Epithelial cell of esophagus (primary cell): ENCODE measurements around the gene GRAP2.
A peak's percentile ranks its signal among the peaks of the same experiment; 100 is the strongest.

Source experiments
- DNase-seq: peaks from one replicate; pipeline ENCODE4 v3.0.0; 2010; ENCODE audit warnings: low read depth
- H3K4me3 ChIP-seq: 2 replicates; pipeline ENCODE4 v1.5.1; 2011; ENCODE audit warnings: mild to moderate bottlenecking, low read length, control low read depth
- TF ChIP-seq, protein P1 (sequence below): IDR thresholded peaks from 2 replicates; pipeline ENCODE4 v1.5.1; 2011; ENCODE audit warnings: low read depth, mild to moderate bottlenecking, low read length, control low read depth, inconsistent platforms; ENCODE audit not compliant: insufficient read depth; ENCODE audit errors: missing control alignments

Gene GRAP2

DNA sequence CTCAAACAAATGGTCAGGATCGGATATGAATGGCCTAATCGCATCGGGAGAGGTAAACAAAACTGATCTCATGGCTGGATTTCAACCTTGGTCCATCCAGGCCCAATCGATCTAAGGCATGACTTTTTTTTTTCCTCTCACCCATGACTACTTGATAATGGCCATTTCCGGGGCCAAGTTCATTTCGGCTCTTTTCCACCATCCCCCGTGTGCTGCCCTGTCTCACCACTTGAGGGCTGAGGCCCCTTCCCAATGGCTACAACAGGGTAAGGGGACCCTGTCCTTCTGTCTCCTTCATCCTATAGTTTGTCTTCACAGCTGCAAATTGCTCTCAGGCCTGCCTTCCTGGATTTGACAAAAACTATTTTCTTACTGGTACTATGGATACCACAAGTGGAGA is 26.7 kb downstream of the GRAP2 start:
- no peak overlapping the region for H3K4me3 ChIP-seq
- DNase-seq: no peak
- TF ChIP-seq, protein P1, sequence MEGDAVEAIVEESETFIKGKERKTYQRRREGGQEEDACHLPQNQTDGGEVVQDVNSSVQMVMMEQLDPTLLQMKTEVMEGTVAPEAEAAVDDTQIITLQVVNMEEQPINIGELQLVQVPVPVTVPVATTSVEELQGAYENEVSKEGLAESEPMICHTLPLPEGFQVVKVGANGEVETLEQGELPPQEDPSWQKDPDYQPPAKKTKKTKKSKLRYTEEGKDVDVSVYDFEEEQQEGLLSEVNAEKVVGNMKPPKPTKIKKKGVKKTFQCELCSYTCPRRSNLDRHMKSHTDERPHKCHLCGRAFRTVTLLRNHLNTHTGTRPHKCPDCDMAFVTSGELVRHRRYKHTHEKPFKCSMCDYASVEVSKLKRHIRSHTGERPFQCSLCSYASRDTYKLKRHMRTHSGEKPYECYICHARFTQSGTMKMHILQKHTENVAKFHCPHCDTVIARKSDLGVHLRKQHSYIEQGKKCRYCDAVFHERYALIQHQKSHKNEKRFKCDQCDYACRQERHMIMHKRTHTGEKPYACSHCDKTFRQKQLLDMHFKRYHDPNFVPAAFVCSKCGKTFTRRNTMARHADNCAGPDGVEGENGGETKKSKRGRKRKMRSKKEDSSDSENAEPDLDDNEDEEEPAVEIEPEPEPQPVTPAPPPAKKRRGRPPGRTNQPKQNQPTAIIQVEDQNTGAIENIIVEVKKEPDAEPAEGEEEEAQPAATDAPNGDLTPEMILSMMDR: no peak

DNA sequence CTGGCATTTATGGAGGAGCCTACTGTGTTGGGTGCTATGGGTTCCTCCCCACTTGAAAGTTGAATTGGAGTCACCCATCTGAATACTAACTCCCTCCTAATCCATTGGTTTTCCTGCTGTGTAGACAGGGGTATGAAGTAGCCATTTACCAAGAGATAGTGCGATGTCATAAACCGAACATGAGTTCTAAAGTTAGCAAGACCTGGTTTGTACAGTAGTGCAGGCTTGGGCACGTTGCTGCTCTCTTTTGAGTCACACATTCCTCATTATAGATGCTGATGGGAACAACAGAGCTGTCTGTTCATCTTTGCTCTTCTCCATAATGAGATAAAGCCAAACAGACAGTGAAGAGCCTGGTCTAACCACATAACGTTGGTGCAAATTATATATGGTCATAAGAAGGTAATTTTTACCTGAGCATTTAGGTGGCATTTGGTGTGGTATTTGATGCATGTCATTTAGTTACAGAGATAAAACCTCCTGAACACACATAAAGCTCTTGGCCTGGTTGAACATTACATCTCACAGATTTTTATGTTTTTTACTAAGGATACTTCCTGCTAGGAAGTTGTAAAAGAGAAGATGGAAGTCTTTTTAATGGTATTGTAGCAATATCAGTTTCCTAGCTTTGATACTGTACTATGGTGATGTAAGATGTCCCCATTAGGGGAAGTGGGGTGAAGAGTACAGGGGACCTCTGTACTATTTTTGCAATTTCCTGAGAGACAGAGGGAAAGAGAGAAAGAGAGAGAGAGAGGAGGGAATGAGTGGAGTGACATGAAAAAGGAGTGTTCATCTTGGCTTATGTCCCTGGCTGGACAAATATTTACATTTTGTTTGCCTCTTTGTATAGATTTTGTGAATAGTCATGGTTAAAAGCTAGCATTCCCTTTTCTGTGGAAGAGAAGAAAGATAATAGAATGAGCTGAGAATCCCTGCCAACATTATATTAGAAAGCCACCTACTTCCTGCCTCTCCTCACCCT is 27.9 kb downstream of the GRAP2 start:
- no peak overlapping the region for H3K4me3 ChIP-seq
- TF ChIP-seq, protein P1: no peak
- peak; percentile 92 for DNase-seq

DNA sequence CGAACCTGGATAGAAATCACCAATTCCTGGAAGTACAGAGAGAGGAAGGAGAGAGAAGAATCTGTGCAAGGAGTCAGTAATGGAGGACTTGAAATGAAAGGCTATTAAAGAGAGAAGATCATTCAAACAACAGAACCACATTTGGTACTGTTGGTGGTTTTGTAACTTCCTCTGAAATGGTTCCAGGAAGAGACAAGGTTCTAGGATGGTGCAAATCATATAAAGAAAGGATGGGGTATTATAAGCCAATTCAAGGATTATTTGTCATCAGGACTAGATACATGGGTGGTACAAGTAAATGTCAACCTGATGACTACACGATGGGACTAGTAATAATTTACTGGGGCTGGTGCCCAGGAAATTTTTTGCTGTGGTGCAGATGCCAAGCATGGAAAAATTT is 30.4 kb downstream of the GRAP2 start:
- TF ChIP-seq, protein P1: no peak
- DNase-seq: no peak
- H3K4me3 ChIP-seq: no peak overlapping the region

DNA sequence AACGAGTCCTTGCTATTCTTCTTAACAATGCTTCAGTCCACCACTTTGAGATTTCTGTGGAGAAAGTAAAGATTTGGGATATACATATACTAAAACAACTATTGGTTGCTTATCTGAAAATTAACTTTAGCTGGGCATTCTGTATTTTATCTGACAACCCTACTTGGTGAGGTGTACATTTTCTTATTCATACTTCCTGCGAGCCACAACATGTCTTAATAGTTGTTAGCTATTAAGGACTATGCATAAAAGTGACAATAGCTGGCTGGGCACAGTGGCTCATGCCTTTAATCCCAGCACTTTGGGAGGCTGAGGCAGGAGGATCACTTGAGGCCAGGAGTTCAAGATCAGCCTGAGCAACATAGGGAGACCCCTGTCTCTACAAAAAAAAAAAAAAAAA is 31.3 kb downstream of the GRAP2 start:
- DNase-seq: peak; percentile 55
- no peak overlapping the region for H3K4me3 ChIP-seq

GRCh38 chr22:39932918-39933649 is 32.2 kb downstream of the GRAP2 start:
- no peak overlapping the region for H3K4me3 ChIP-seq
- TF ChIP-seq, protein P1: peak; percentile 40
- peak; percentile 30 for DNase-seq

More for the DNA sequence above, 31.3 kb downstream of the GRAP2 start:
- TF ChIP-seq, protein P1: no peak

DNA sequence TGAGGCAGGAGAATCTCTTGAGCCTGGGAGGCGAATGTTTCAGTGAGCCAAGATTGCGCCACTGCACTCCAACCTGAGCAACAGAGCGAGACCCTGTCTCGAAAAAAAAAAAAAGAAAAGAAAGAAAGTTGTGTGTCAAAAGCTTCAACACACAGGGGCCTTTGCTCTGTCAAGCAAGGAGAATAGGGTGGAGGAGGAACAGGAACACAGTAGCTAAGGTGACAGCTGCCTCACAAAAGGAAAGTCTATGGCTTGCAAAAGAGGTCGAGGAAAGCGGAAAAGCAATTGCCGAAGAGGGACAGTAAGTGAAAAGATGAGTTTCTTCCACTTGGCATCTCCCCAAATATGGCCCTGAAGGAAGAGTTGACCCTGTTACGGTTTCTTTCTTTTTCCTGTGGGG is 32.9 kb downstream of the GRAP2 start:
- TF ChIP-seq, protein P1: no peak
- no peak overlapping the region for H3K4me3 ChIP-seq
- DNase-seq: no peak
